Mucosa of rectum (tissue), 2 donors: ENCODE data around the gene INSR.
A peak's percentile ranks its signal among the peaks of the same experiment; 100 is the strongest.
"Not testable (repeated sequence)": the region's sequence is repeated elsewhere in the genome, so short reads cannot be mapped to it uniquely, and the experiment has no call there.

Source experiments
- H3K27ac ChIP-seq, 2 donors: one replicate each; pipeline ENCODE4 v1.7.0; 2013; ENCODE audit warnings: inconsistent platforms in 2 of 2, low read depth in 2 of 2, low read length in 2 of 2
- H3K27me3 ChIP-seq, 2 donors: one replicate each; pipeline ENCODE4 v1.7.0; 2013; ENCODE audit warnings: low read length in 2 of 2; ENCODE audit not compliant: control insufficient read depth in 2 of 2, insufficient read depth in 2 of 2
- H3K36me3 ChIP-seq, 2 donors: one replicate each; pipeline ENCODE4 v1.7.0; 2013; ENCODE audit warnings: low read length in 2 of 2; ENCODE audit not compliant: control insufficient read depth in 2 of 2, insufficient read depth in 2 of 2
- H3K4me1 ChIP-seq, 2 donors: one replicate each; pipeline ENCODE4 v1.7.0; 2013; ENCODE audit warnings: low read length in 2 of 2, mild to moderate bottlenecking in 1 of 2; ENCODE audit not compliant: control insufficient read depth in 2 of 2, insufficient read depth in 2 of 2
- H3K4me3 ChIP-seq, 2 donors: one replicate each; pipeline ENCODE4 v1.7.0; 2013; ENCODE audit warnings: low read length in 2 of 2
- H3K9ac ChIP-seq, 2 donors: one replicate each; pipeline ENCODE4 v1.7.0; 2013; ENCODE audit warnings: low read length in 2 of 2, low read depth in 1 of 2, mild to moderate bottlenecking in 1 of 2
- H3K9me3 ChIP-seq, 2 donors: one replicate each; pipeline ENCODE4 v1.7.0; 2013; ENCODE audit warnings: low read length in 2 of 2; ENCODE audit not compliant: control insufficient read depth in 2 of 2
- donor health status: healthy.
- donor health status: Normal muscosa, but diverticular disease.

Gene INSR

DNA sequence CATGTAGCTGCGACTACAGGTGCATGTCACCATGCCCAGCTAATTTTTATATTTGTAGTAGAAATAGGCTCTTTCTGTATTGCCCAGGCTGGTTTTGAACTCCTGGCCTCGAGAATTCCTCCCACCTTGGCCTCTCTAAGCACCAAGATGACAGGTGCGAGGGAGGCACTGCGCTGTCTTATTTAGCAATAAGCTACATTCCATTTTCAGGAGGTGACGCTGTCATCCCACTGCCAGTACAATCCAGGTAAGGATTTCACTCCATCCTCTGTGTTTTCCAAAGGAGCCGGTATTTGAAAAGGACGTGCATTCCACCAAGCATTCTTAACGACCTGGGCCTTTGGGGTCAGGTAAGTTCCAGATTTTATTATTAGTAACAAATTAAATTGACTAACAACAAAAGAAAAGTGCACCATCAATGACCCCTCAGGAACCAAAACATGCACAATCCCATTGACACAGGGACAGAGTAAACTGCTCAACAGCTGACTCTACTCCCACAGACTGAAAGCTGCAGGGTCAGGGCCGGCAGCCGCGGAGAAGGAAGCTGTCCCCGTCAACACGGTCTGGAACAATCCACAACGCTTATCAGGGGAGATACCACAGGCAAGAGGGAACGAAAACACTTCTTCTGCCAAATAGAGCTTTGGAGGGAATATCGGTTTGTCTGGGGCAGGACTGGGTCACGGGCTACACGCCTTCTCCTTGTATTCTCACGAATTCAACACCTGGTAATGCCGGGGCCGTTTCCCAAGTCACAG lies 82.8 kb downstream of the INSR start:
- Histone ChIP-seq H3K27me3 (no peaks in the 10 kb centered on the region), H3K27ac (no peak overlapping the region), H3K9me3 (no peaks in the 10 kb centered on the region), H3K4me3 (no peak overlapping the region), H3K36me3 (no peaks in the 10 kb centered on the region), H3K9ac (no peak overlapping the region), H3K4me1 (no peaks in the 10 kb centered on the region)

DNA sequence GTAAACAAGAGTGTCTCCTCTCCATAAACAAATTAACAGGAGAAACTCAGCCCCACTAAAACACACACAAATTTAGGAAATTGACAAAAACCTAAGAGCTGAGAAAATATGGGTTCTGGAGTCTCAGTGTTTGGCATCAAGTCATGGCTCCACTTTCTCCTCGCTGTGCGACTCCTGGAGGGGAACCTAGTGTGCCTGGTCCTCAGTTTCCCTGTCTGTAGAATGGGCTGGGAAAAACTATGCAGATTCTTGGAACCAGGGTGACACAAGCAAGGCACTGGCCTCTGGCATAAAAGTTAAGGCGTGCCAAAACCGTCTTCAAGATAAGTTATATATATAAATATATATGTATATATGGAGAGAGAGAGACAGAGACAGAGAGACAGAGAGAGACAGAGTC lies 83.9 kb downstream of the INSR start:
- Histone ChIP-seq H3K9ac (no peak overlapping the region), H3K36me3 (no peaks in the 10 kb centered on the region), H3K4me3 (no peak overlapping the region), H3K27me3 (no peaks in the 10 kb centered on the region), H3K4me1 (peaks cover 0 to under 1% of the 10 kb centered on the region in 2 donors), H3K27ac (no peak overlapping the region), H3K9me3 (no peaks in the 10 kb centered on the region)

DNA sequence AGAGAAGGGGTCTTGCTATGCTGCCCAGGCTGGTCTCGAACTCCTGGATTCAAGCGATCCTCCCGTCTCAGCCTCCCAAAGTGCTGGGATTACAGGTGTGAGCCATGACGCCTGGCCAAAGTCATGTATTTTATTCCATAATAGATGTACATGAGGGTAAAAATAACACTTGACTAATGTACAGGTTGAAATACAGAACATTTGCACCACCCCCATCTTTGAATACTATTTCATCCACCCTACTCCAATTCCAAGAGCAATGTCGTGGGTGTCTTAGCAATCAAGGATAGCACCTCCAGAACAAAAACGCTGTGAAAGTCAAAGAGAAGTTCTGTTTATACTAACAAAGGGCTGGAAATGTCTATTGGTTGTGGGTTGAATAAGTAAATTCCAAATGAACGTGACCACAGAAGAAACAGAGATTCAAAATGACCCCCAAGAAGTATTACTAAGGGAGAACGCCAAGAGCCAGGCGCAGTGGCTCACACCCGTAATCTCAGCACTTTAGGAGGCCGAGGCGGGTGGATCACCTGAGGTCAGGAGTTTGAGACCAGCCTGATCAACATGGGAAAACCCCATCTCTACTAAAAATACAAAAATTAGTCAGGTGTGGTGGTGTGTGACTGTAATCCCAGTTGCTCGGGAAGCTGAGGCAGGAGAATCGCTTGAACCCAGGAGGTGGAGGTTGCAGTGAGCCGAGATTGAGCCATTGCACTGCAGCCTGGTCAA lies 84.5 kb downstream of the INSR start:
- H3K27ac ChIP-seq, H3K4me3 ChIP-seq, H3K36me3 ChIP-seq, H3K9ac ChIP-seq, H3K9me3 ChIP-seq, H3K4me1 ChIP-seq, H3K27me3 ChIP-seq: not testable (repeated sequence)

DNA sequence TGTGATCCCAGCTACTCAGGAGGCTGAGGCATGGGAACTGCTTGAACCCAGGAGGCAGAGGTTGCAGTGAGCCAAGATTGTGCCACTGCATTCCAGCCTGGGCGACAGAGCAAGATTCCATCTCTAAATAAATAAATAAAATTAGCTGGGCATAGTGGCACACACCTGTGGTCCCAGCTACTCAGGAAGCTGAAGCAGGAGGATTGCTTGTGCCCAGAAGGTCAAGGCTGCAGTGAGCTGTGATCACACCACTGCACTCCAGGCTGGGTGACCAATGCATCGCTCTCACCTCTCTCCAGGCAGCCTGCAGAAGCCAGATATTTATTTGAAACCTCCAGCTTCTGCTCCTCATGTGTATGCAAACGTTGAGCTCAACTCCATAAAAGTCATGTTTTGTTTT lies 85.2 kb downstream of the INSR start:
- H3K4me1 ChIP-seq, H3K9me3 ChIP-seq, H3K27me3 ChIP-seq, H3K9ac ChIP-seq, H3K27ac ChIP-seq, H3K4me3 ChIP-seq, H3K36me3 ChIP-seq: not testable (repeated sequence)

DNA sequence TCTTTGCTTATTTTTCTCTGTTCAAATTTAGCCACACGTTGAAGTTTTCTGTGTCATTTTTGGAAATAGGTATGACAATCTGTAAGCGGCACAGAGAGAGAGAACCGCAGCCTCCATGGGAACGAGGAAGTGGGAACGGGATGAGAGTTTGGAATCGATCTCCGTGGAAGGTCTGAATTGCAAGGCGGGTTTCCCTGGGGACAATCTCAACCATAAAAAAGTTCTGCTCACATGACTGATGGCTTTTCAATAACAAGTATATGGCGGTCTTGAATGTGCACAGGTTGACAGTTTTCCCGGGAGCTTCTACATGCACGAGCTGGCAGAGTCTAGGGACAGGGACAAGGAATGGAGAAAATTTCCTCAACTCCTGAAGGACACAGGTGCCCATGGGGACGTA lies 90.9 kb downstream of the INSR start:
- H3K36me3 ChIP-seq: no peaks in the 10 kb centered on the region
- peak overlapping the region; percentile 31 to 45 for H3K4me3 ChIP-seq
- H3K9ac ChIP-seq: peak overlapping the region; percentile 47 to 67
- peak overlapping the region; percentile 46 to 84 for H3K27ac ChIP-seq
- H3K4me1 ChIP-seq: peaks cover 17 to 40% of the 10 kb centered on the region in 2 donors
- no peaks in the 10 kb centered on the region for H3K27me3 ChIP-seq
- no peaks in the 10 kb centered on the region for H3K9me3 ChIP-seq

DNA sequence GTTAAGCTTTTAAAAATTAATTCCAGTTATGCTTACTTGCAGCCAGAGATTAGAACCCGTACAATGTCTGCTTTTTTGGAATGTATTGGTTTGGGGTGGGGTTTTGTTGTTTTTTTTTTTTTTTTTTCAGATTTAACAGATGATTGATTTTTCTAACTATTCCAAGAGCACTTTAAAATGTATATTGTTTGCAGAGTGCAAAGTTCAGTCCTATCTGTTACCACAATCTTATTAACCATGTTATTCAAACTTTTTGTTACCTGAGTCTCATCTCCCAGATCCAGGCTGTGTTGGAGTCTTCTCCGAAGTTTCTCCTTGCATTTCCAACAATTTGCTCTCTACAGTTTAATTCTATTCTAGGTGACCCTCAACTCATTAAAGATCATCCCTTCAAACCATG lies 91.3 kb downstream of the INSR start:
- Histone ChIP-seq H3K27me3 (no peaks in the 10 kb centered on the region), H3K9me3 (no peaks in the 10 kb centered on the region), H3K9ac (peak overlapping the region in 1 of 2 donors; percentile 67), H3K27ac (peak overlapping the region; percentile 46 to 84), H3K4me3 (peak overlapping the region; percentile 31 to 45), H3K4me1 (peaks cover 17 to 40% of the 10 kb centered on the region in 2 donors), H3K36me3 (no peaks in the 10 kb centered on the region)

DNA sequence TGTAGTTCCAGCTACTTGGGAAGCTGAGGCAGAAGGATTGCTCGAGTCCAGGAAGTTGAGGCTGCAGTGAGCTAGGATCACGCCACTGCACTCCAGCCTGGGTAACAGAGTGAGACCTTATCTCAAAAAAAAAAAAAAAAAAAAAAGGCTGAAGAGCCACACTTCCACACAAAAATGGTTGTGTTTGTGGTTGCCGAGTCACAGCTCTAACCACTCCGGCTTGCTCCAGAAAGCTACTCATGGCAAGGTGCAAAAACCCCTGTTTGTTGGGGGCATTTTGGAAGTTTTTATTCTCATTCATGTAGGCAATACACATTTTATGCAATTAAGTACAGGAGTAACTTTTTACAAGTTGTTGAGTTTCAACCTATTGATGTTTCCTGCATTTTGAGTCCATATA lies 93.5 kb downstream of the INSR start:
- Histone ChIP-seq H3K27ac (peak overlapping the region in 1 of 2 donors; percentile 88), H3K4me3 (no peak overlapping the region), H3K36me3 (no peaks in the 10 kb centered on the region), H3K9me3 (no peaks in the 10 kb centered on the region), H3K4me1 (peaks cover 26 to 50% of the 10 kb centered on the region in 2 donors), H3K27me3 (no peaks in the 10 kb centered on the region), H3K9ac (no peak overlapping the region)

DNA sequence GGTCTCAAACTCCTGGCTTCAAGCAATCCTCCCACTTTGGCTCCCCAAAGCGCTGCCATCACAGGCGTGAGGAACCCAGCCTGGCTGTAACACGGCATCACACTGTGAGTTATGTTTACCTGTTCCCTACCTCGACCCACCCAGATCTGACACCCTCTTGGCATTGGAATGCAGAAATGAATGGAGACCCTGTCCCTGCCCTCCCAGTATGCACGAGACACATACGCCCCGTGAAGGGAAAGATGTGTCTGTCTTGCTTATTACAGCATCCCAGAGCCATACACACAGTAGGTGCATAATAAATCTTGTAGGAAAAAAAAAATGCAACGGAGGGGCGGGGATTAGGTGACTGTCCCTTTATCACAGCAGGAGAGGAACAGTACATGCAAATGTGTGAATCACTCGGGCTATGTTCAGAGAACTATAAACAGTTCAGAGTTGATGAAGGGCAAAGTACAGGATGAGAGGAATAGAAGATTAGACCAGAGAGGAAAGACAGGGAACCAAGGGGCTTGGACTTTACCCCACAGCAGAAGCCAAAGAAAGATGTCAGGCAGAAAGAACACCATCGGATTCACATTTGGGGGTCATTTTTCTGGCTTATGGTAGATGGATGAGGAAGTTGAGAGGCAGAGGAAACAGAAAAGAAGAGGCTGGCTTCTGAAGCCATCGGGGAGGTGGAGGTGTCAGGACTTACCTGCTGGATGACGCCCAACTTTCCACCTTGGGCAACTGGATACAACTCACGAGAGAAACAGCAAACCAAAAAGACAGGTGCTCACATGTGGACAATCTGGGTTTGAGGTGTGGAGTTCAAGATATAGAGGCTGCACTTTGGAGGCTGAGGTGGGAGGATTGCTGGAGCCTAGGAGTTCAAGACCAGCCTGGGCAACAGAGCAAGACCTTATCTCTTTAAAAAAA lies 94.3 kb downstream of the INSR start:
- H3K4me1 ChIP-seq: peaks cover 26 to 46% of the 10 kb centered on the region in 2 donors
- H3K4me3 ChIP-seq: peak overlapping the region; percentile 48 to 49
- no peaks in the 10 kb centered on the region for H3K27me3 ChIP-seq
- H3K27ac ChIP-seq: peak overlapping the region; percentile 83 to 88
- H3K9ac ChIP-seq: no peak overlapping the region
- no peaks in the 10 kb centered on the region for H3K9me3 ChIP-seq
- no peaks in the 10 kb centered on the region for H3K36me3 ChIP-seq

DNA sequence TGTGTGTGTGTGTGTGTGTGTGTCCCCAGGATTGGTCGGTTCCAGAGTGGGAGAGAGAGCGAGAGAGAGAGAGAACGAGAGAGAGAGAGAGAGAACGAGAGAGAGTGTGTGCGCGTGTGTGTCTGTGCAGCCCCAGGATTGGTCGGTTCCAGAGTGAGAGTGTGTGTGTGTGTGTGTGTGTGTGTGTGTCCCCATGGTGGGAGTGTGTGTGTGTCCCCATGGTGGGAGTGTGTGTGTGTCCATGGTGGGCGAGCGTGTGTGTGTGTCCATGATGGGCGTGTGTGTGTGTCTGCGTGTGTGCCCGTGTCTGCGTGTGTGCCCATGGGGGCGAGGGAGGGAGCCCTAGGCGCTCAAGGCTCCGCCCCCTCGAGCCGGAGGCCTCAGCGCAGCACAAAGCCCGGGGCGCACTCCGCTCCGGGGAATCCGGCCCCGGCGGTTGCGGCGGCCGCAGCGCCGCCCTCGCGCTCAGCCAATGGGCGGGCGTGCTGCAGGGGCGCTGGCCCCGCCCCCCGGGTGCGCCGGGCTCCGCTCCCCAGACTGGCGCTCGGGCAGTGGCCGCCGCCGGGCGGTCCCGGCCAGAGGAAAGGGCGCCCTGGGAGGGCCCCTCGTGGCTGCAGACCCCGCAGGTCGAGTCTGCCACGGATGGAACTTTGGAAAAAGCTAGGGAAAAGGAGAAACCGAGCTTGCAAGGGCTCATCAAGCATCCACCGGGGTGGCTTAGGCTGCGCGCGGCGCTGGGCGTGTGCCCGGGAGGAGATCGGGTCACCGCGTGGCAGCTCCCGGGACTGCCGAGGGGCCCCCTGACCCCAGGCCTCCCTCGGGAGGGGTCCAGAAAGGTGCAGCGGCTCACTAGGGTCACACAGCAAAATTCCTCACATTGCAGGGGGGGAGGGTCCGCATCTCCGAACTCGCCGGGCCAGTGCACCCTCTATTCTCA lies 96.2 kb downstream of the INSR start:
- Histone ChIP-seq H3K36me3 (no peaks in the 10 kb centered on the region), H3K9me3 (no peaks in the 10 kb centered on the region), H3K27ac (peak overlapping the region; percentile 94), H3K4me1 (peaks cover 22 to 36% of the 10 kb centered on the region in 2 donors), H3K27me3 (no peaks in the 10 kb centered on the region), H3K4me3 (peak overlapping the region; percentile 85 to 88), H3K9ac (peak overlapping the region; percentile 75 to 80)
